ENCODE results near the gene ABCD4.
"Not testable (repeated sequence)": the region's sequence is repeated elsewhere in the genome, so short reads cannot be mapped to it uniquely, and the experiment has no call there.

The ABCD4 gene

GRCh38 chr14:74302634-74303569 lies at the start of gene ABCD4:
ABCD4 (minus strand) TSS chr14:74302934; CDS start chr14:74302912, 22 bp downstream.
- DNase-seq = peak; percentile 93

DNA sequence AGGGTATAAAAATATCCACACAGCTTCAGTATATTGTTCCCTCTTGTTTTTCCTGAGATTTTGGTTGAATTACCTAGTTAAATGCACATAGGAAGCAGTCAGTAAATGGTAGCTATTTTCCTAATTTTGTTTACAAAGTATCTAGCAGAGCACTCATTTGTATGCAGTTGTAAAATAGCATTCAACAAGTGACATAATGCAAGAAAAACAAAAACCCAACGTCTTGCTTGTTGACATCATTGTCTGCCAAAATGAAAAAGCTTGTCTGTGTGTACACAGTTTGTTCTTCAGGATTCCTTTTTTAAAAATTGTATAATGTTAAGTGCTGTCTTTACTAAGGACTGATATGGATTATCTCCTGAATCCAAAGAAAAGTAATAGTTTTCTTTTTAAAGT lies 48.2 kb upstream of the ABCD4 start:
- no peak for DNase-seq

DNA sequence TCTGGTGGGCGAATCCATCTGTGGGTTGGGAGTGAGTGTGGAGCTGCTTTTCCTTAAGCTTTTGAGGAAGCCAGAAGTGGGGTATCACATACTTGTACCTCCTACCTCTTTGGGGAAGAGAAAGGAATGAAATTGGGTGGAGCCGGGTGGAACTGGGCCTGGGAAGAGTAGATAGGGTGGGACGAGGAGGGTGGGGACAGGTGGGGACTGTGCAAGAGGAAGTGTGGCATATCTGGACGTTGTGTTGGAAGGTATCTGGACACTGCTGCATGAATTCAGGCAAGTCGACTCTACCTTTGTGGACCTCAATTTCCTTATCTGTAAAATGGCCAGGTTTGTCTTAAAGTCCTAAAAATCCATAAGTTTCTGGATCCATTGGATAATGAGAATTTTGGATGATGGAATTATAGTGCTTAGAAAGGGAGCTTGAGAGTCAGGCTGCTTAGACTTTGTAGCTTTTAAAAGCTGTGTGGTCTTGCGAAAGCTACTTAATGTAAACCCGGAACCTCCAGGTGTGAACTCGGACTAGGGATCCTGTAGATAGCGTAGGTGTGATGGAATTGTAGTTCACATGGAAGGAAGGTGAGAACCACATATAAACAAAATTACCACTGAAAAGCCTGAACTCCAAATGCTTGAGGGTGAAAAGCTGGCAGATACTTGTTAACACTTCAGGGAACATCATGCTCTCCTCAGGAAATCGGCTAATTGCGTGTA lies 47.6 kb upstream of the ABCD4 start:
- no peak for DNase-seq

DNA sequence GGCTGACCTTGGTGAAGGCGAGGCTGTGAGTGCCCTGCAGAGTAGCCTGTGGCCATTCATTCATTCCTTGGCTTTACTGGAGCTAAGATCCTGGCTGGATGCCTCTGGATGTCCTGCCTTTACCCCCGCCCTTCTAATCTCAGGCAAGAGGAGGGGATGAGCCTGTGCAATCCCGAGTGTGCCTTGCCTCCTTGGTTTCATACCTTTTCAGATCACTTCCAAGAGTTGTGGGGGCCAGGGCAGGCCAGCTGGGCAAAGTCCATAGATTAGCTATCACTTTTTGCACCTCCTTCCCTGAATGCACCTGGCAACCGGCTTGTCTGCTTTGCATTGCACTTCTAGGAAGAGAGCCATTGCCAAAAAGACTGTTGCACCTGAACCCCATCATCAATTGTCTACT lies 47.0 kb upstream of the ABCD4 start:
- no peak for DNase-seq

DNA sequence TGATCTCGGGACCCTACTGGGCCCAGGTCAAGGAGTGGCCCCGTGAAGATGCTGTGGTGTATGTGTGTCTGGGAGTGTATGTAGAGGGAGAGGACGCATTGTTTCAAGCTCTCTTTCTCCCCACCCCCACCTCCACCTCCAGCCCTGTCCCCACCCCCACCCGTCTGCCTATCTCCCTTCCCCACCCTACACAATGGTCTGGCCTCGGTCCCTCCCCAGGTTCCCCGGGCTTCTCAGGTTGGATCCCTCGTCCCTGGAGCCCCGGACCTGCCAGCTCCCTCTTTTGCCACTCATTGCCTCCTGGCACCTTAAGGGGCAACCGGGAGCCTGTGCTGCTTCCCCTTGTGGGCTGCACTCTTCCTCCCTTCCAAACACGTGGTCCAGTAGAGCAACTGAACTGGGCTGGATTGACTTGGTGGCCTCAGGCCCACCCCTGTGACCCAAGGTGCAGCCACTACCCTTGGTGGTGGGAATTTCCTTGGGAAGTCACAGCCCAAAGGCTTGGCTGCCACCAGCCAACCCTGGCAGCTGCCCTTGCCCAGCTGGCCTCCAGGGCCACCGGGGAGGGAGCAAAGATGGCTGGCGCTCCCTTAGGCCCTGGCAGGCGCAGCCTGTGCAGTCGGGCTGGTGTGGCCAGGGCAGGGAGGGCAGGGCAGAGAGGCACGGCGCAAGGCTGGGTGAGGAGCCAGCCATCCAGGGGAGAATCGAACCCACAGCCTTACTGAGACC lies 46.2 kb upstream of the ABCD4 start:
- no peak for DNase-seq

DNA sequence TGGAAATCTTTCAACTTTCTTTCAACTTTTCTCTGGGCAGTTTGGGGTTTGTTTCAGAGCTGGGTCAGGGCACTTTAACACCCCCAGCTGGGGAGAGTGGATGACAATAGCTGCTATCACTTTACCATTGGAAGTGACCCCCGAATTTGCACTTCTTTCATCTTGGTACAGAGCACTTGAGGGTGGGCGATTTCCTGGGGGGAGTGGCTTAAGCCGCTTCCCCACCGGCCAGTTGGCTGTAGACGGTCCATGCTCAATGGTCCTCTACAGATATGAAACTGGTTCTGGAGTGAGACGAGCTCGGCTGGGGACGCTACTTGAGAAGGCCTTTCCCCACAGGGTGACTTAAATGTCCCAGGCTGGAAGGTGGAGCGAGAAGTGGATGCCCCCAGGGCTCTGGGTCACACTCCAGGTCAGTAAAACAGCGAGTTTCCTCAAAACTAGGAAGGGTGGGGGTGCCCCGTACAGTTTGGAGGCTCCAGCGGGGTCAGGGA lies 45.6 kb upstream of the ABCD4 start, which contains the start of gene VRTN:
Gene VRTN, plus strand, starts transcription at position 231 of the 494 bp plus-strand sequence. CDS start 8,313 bp downstream, outside the sequence.
- DNase-seq = no peak

DNA sequence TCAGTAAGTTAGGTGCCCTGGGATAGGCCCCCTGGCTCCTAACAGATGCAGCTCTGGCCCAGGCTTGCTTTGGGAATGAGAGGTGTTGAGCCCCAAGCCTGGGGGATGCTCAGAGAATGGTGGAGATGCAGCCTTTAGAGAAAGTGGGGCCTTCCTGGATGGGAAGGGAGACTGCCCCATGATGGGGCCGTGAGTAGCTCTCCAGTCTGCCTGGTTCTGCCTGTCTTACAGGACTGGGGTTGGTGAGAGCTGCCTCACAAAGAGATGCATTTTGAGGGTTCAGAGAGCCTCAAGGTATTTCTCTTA lies 45.0 kb upstream of the ABCD4 start:
- DNase-seq = no peak

DNA sequence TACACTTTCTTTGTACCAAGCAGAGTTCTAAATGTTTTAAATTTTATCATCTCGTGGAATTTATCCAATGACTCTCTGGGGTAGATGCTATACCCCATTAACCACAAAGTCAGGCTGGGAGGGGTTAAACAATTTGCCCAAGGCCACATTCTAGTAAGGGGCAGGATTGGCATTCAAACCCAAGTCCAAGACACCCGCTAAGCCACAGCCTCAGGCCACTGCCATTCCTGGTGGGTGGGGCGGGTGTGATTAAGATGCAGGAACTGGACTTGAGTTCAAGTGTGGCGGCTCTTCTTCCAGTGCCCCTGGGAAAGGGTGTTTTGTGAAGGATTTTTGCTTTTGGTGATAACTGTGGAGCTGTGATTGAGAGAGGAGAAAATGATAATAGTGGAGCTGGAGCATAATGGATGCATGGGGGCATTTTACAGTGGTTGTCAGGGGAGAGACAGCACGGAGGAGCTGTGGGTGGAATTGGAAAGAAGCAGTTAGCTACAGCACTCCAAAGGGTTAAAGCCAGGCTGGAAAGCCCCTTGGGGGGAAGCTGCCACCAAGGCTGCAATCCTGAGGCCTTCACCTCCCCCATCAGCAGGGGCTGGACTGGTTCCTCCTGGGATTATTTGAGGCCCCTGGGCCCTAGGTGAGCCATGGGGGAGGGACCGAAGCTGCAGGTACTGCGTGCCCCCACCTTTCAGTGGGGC lies 44.5 kb upstream of the ABCD4 start:
- no peak for DNase-seq

- DNase-seq = no peak
Observed at GRCh38 chr14:74346341-74346740, 43.6 kb upstream of the ABCD4 start.

DNA sequence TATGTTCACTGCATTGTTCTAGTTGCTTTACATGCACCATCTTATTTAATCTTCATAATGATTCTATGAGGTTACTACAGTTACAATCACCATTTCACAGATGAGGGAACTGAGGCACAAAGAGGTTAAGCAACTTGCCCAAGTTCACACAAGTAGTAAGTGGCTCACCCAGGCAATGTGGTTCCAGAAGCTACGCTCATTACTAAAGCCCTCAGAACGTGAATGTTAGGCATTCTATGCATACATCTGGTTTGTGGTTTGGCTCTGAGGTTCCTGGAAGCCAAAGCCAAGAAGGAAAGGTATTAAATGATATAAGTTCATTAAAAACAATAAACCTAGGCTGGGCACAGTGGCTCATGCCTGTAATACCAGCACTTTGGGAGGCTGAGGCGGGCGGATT lies 31.2 kb upstream of the ABCD4 start:
- DNase-seq = no peak

GRCh38 chr14:74329950-74330552 lies 27.3 kb upstream of the ABCD4 start:
- not testable (repeated sequence) for DNase-seq

DNA sequence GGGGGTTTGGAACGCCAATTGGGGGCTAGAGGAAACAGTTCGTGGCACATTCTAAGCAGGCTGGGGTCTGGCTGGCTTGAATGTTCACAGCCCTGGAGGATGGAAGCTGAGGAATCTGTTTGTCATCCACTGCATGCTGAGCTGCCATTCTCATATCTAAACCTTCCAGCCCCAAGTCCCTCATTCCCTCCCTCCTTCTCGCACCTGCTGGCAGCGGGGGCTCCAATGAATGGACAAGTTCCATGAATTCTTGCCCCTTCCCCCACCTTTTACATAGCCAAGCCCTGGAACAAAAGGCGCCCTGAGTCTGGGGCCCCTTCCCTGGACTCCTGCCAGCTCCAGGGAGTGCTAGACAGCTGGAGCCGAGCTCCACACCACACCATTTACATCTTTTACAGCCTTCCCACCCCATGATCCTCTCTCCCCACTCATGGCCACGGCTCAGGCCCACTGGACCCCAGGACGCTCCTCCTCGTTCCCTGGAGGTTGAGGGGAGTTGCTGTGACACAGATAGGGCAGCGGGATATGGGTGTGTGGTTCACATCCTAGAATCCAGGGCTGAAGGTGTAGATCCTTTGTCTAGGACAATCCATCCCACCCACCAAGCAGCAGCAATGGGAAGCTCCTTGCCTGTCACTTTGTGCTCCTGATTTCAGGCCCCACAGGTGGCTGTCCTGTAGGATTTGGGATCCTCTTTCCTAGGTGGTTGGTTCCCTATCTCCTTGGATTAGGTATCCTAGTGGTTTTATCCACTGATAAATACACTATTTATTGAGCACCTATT lies 23.8 kb upstream of the ABCD4 start:
- no peak for DNase-seq

DNA sequence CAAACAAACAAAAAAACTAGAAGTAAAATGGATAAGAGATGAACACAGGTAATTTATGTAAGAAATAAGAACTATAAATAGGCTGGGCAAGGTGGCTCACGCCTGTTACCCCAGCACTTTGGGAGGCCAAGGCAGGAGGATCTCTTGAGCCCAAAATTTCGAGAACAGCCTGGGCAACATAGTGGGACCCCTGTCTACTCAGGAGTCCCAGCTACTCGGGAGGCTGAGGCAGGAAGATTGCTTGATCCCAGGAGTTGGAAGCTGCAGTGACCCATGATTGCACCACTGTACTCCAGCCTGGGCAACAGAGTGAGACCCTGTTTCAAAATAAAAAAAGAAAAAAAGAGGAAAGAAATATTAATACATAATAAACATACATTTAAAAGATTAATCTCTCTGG lies 22.7 kb upstream of the ABCD4 start:
- DNase-seq = no peak

- DNase-seq = no peak
Observed at GRCh38 chr14:74324931-74325361, 22.2 kb upstream of the ABCD4 start.

DNA sequence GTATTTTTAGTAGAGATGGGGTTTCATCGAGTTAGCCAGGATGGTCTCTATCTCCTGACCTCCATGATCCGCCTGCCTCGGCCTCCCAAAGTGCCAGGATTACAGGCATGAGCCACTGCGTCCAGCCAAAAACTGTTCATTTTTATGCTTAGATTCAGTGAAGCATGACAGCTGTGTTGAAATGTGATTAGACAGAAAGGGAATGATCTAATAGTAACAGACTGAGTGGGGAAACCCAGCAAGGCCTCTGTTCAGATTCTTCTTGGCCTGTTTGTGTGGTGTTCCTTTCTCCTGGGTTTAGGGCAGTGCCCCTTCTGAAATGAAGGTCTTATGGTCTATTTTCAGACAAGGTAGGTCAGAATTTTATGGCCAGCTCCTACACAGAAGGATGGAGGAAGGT lies 11.8 kb upstream of the ABCD4 start:
- no peak for DNase-seq

DNA sequence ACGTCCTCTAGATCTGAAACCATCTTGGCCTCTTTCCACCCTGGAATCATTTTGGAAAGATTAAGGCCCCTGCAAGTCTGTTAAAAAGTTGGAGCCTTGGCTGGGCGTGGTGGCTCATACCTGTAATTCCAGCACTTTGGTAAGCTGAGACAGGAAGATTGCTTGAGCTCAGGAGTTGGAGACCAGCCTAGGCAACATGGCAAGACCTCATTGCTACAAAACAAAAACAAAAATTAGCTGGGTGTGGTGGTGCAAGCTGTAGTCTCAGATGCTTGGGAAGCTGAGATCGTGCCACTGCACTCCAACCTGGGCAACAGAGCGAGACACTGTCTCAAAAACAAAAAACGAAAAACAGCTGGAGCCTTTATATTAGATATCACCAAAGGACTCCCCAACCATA lies 10.9 kb upstream of the ABCD4 start:
- no peak for DNase-seq

- no peak for DNase-seq
Observed at GRCh38 chr14:74312161-74312560, 9.4 kb upstream of the ABCD4 start.

DNA sequence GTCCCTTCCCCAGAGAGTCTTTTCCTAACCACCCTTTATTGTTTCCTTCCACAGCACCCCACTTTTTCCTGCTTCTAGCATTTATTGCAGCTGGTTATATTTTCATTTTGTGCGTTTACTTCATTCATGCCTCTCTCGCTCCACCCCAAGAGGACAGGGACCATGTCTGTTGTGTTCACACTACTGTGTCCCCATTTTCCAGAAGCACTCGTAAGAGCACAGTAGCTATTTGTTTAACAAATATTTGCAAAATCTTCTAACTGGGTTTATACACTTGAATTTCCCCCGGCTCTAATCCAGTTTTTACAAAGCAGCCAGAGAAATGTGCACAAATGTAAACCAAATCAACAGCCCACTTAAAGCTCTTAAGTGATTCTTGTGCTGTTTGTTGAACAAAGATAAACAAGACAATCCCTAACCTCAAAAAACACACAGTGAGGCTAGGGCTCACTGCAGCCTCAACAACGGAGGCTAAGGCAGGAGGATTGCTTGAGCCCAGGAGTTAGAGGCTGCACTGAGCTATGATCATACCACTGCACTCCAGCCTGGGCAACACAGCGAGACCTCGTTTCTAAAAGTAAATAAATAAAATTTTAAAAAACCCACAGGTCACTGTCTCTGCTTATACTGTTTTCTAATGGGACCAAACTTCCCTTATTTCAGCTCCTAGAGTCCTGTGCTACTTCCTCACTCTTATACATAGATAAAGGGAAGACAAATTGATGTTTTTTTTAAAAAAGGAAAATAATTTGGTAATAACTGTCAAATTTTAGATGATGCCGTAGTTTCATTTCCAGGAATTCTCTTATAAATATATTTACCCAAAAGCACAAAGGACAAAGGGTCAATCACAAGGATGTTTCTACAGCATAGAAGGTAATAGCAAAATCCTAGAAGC lies 6.6 kb upstream of the ABCD4 start:
- DNase-seq = no peak

DNA sequence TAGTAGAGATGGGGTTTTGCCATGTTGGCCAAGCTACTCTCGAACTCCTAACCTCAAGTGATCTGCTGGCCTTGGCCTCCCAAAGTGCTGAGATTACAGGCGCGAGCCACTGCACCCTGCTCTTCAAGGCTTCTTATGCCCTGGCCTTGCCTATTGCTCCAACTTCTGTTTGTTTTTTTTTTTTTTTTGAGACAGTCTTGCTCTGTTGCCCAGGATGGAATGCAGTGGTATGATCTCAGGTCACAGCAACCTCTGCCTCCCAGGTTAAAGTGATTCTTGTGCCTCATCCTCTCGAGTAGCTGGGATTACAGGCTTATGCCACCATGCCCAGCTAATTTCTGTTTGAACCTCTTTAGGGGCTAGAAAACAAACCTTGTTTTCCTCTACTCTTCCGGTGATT lies 6.0 kb upstream of the ABCD4 start:
- no peak for DNase-seq

- DNase-seq = peak; percentile 58
Observed at GRCh38 chr14:74302152-74302628, 544 bp downstream of the ABCD4 start.
